Measurements from ENCODE around the gene SLC66A1.

SLC66A1 gene

GRCh38 chr1:19305880-19306279 lies 6.2 kb upstream of the SLC66A1 start:
- DNase-seq (no peak), ATAC-seq (no peak)

GRCh38 chr1:19306941-19307340 lies 5.2 kb upstream of the SLC66A1 start:
- ATAC-seq (no peak), DNase-seq (no peak)

- no peak for ATAC-seq
- DNase-seq, result no peak
These were observed 4.2 kb upstream of the SLC66A1 start for GRCh38 chr1:19307794-19308508.

- ATAC-seq, result no peak
These were observed 3.6 kb upstream of the SLC66A1 start for GRCh38 chr1:19308509-19308907.

GRCh38 chr1:19309123-19309813 lies 2.9 kb upstream of the SLC66A1 start:
- ATAC-seq, result no peak
- DNase-seq, result no peak

More at GRCh38 chr1:19308509-19308907, 3.6 kb upstream of the SLC66A1 start:
- no peak for DNase-seq

- no peak for DNase-seq
- no peak for ATAC-seq
These were observed 2.1 kb upstream of the SLC66A1 start for GRCh38 chr1:19310061-19310460.

GRCh38 chr1:19310720-19311502 lies 1.2 kb upstream of the SLC66A1 start:
- ATAC-seq (no peak), DNase-seq (no peak)

GRCh38 chr1:19311503-19311930 lies 609 bp upstream of the SLC66A1 start:
- peak; percentile 33 for DNase-seq
- peak; percentile 26 for ATAC-seq

- DNase-seq (peak; percentile 58), ATAC-seq (no peak)
These were observed 883 bp downstream of the SLC66A1 start for GRCh38 chr1:19312782-19313635.

- ATAC-seq, result no peak
- DNase-seq, result no peak
These were observed 1.5 kb downstream of the SLC66A1 start for GRCh38 chr1:19313636-19313959.

GRCh38 chr1:19313961-19314882 lies 2.1 kb downstream of the SLC66A1 start:
- ATAC-seq (no peak), DNase-seq (no peak)

- ATAC-seq (no peak), DNase-seq (peak; percentile 26)
These were observed 3.5 kb downstream of the SLC66A1 start for GRCh38 chr1:19315378-19316198.

GRCh38 chr1:19317126-19317910 lies 5.2 kb downstream of the SLC66A1 start:
- no peak for ATAC-seq

GRCh38 chr1:19319196-19319595 lies 7.1 kb downstream of the SLC66A1 start:
- ATAC-seq, result no peak
- no peak for DNase-seq

More at GRCh38 chr1:19317126-19317910, 5.2 kb downstream of the SLC66A1 start:
- DNase-seq, result no peak

- DNase-seq, result no peak
- no peak for ATAC-seq
These were observed 8.9 kb downstream of the SLC66A1 start for GRCh38 chr1:19321071-19321470.

- DNase-seq, result no peak
- ATAC-seq, result no peak
These were observed 10.4 kb downstream of the SLC66A1 start for GRCh38 chr1:19322481-19322880.

- ATAC-seq (no peak), DNase-seq (no peak)
These were observed 12.0 kb downstream of the SLC66A1 start for GRCh38 chr1:19323987-19324664.

GRCh38 chr1:19324665-19324990 lies 12.5 kb downstream of the SLC66A1 start:
- DNase-seq, result no peak
- ATAC-seq, result no peak

All from stimulated activated naive CD8-positive, alpha-beta T cell treated with anti-CD3 and anti-CD28 coated beads, Interleukin-15, Interleukin-2, amounts not matched to agents 100 U/mL and 50 U/mL, for 24 hours (primary cell).